BE2C (cell line): Measurements from ENCODE around the gene RANBP1.

Experiments used
- DNase-seq: peaks from one replicate; pipeline ENCODE4 v3.0.0-alpha.2; 2020
- H3K27me3 ChIP-seq: fragments of 250-450 bp; sonication (Bioruptor Pico); 2 replicates; pipeline ENCODE4 v1.5.1; 2020; ENCODE audit warnings: mild to moderate bottlenecking
- H3K36me3 ChIP-seq: fragments of 250-450 bp; sonication (Bioruptor Pico); 2 replicates; pipeline ENCODE4 v1.5.1; 2020; ENCODE audit warnings: mild to moderate bottlenecking
- H3K4me1 ChIP-seq: fragments of 250-450 bp; sonication (Bioruptor Pico); 2 replicates; pipeline ENCODE4 v1.5.1; 2020
- H3K4me3 ChIP-seq: 2 replicates; pipeline ENCODE4 v1.5.1; 2011; ENCODE audit warnings: low read depth, low read length
- H3K9me3 ChIP-seq: fragments of 250-450 bp; sonication (Bioruptor Pico); 2 replicates; pipeline ENCODE4 v1.5.1; 2020
- TF ChIP-seq, protein P1 (sequence below): IDR thresholded peaks from 2 replicates; pipeline ENCODE4 v1.5.1; 2012; ENCODE audit warnings: mild to moderate bottlenecking, low read depth, low read length

RANBP1 gene

DNA sequence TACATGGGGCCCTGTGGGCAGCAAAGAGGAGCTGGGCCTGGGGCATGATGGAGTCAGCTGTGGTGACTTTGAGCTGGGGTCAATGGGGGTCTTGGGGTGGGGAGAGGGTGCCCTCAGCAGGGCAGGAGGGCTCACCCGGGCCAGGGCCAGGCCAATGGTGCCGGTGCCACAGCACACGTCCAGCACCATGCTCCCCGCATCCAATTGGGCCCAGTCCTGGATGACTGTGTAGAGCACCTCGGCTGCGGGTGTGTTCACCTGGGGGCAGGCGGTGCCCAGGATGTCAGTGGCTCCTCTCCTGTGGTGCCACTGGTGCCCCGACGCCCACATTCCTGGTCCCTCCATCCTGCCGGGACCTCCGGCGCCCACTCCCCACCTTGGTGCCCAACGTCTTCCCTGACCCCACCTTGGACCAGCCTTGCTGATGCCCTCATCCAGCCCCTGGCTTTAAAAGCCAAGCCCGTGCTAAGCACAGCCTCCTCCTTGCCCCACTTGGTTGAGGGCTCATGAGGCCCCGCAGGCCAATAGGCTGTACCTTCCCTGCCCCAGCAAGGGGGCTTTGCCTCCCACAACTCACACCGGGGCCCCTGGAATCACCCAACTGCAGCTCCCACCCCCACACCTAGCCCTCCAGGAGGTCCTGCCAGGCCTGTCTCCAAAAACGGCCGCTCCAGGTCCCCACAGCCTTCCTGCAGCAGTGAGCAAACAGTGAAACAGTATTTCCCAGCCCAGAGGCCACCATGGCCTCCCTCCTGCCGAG is 2.2 kb upstream of the RANBP1 start:
- no peaks in the 10 kb centered on the region for H3K27me3 ChIP-seq
- H3K9me3 ChIP-seq = no peaks in the 10 kb centered on the region
- peak; percentile 17 for DNase-seq
- no peak overlapping the region for H3K4me3 ChIP-seq
- TF ChIP-seq, protein P1, sequence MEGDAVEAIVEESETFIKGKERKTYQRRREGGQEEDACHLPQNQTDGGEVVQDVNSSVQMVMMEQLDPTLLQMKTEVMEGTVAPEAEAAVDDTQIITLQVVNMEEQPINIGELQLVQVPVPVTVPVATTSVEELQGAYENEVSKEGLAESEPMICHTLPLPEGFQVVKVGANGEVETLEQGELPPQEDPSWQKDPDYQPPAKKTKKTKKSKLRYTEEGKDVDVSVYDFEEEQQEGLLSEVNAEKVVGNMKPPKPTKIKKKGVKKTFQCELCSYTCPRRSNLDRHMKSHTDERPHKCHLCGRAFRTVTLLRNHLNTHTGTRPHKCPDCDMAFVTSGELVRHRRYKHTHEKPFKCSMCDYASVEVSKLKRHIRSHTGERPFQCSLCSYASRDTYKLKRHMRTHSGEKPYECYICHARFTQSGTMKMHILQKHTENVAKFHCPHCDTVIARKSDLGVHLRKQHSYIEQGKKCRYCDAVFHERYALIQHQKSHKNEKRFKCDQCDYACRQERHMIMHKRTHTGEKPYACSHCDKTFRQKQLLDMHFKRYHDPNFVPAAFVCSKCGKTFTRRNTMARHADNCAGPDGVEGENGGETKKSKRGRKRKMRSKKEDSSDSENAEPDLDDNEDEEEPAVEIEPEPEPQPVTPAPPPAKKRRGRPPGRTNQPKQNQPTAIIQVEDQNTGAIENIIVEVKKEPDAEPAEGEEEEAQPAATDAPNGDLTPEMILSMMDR = no peak
- peaks cover 83% of the 10 kb centered on the region for H3K36me3 ChIP-seq
- no peaks in the 10 kb centered on the region; the same call in 1 of the 2 replicates for H3K4me1 ChIP-seq

DNA sequence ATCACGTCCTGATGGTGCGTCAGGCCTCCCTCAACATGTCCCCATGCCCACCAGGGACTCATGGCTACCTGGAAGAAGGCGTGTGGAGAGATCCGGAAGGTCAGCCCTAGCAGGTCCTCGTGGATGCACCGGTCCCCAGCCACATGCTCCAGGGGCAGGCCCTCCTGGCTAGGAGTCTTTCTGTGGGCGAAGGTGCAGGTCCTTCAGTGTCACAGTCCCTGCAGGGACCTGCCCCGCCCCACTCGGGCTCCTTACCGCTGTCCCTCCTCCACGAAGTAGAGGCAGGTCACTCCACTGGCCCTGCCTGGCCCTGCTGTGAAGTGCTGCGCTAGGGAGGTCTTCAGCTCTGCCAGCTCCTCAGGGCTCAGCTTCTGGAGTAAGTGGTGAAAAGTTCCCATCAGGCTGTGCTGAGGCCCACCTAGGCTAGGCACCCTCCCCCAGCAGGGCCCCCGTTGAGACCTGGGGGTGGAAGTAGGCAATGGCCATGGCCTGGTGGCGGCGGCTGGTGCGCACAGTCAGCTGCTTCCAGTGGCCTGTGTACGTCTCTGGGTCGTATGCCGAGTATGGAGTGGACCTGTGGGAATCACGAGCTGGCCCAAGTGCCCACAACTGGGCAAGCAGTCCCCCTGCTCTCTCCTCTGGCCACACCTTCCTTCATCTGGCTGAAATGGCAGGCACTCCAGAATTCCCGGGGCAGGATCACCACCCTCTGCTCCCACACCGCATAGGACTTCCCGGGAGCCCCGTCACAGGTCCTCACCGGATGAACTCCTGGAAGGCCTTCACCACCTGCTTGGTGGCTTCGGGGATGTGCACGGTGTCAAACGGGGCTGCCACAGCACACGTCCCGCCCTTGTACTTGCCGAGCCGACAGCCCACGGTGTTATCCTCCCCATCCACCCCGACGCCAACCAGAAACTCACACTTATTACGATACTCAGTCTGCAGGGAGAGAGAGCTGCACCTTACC is 1.1 kb upstream of the RANBP1 start:
- Histone ChIP-seq H3K9me3 (no peaks in the 10 kb centered on the region), H3K27me3 (no peaks in the 10 kb centered on the region), H3K4me1 (peaks cover 5% of the 10 kb centered on the region), H3K36me3 (peaks cover 83% of the 10 kb centered on the region), H3K4me3 (no peak overlapping the region)
- peak; percentile 13 for DNase-seq
- TF ChIP-seq, protein P1 = no peak

DNA sequence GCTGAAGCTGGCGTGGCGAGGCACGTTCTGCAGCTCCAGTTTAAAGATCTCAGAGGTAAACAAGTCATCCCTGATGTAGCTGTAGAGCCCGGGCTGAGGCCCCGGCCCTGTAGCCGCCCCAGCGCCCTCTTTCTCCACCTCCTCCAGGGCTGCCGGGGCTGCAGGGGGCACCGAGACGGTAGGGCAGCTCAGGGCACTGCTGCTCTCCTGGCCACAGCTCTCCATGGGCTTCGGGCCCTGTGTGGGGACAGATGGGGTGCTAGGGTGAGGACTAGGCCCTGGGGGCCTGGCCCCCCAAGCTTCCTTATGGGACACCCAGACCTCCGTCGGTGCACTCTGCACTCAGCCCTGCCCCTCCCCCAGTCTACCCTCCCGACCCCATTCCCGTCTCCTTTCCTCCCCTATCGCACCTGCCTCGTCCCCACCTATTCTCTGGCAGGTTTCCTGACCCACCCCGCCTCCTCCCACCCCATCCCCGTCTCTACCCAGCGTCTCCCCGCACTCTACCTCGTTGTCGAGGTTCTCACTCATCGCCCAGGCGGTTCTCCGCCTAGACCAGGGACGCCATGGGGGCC is 559 bp downstream of the RANBP1 start:
- H3K4me1 ChIP-seq = peaks cover 5% of the 10 kb centered on the region
- peaks cover 84% of the 10 kb centered on the region for H3K36me3 ChIP-seq
- H3K4me3 ChIP-seq = peak overlapping the region; percentile 95

DNA sequence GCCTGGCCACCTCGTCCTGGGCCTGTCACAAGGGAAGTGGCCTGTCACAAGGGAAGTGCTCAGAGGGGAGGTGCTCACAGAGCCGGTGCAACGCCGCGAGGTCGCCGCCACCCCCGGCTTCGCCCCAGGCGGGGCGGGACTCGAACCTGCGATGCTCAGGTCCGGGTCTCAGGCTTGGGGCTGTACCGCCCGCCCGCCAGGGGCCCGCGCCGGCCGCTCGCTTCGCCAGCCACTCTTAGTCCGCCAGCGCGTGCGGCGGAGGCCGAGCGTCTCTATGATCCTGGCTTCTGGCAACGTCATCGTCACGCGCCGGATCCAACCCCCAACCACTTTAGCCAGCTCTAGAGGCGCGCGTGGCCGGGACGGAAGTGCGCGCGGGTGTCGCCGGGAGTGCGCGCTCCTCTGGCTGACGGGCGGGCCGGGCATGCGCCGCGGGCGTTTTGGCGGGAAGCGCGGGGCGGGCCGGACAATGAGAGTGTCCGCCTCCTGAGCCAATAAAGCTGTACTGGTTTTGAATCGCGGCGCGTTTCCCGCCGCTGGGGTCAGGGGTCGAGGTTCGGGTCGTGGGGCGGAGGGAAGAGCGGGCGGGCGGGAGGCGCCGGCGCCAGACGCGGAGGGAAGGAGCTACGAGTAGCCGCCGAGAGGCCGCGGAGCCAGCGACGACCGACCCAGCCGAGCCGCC is 1.2 kb downstream of the RANBP1 start, which contains the start of gene TRMT2A:
TSS of gene TRMT2A (minus strand) at position 276 of the 682 bp plus-strand sequence. CDS start 320 bp downstream, outside the sequence.
- peaks cover 84% of the 10 kb centered on the region for H3K36me3 ChIP-seq
- H3K4me1 ChIP-seq = peaks cover 5% of the 10 kb centered on the region
- DNase-seq = peak; percentile 98
- H3K4me3 ChIP-seq = peak within 1 kb of the TSS; percentile 95
- TF ChIP-seq, protein P1 = peak; percentile 28; the same call in 1 of the 2 replicates
- H3K27me3 ChIP-seq = no peaks in the 10 kb centered on the region
- no peaks in the 10 kb centered on the region for H3K9me3 ChIP-seq

More for the DNA sequence above, 559 bp downstream of the RANBP1 start:
- TF ChIP-seq, protein P1 = no peak
- Histone ChIP-seq H3K27me3 (no peaks in the 10 kb centered on the region), H3K9me3 (no peaks in the 10 kb centered on the region)
- no peak for DNase-seq

DNA sequence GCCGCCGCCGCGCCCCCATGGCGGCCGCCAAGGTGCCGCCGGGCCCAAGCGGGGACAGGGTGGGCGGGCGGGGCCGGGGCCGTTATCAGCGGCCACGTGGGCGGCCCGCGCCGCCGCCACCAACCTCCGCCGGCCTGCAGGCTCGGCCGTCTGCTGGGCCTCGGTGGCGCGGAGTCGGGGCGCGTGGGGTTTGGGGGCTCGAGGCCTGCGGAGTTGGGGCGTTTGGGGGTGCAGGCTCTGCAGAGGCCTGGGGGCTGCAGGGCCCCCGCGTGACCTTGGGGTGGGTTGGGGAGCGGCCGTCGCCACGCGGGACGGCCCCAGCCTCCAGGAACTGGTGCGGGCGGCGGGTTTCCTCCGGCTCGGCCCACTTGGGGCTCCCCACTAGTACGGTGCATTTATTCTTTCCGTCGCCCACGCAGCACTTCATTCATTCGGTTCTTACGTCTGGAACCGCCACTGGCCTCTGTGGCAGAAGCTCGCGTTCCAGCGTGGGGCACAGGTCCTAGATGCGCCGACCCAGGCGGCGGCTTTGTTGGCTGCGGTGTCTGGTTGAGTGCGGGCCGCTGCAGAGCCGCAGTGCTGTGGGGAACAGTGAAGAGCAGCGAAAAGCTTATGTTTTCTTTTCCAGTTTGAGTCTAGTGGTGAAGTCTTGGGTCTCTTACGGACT is 1.9 kb downstream of the RANBP1 start:
- peak; percentile 22 for DNase-seq
- TF ChIP-seq, protein P1 = no peak
- no peaks in the 10 kb centered on the region for H3K27me3 ChIP-seq
- no peaks in the 10 kb centered on the region for H3K9me3 ChIP-seq
- H3K4me1 ChIP-seq = peaks cover 5% of the 10 kb centered on the region
- peak overlapping the region; percentile 95 for H3K4me3 ChIP-seq
- peaks cover 81% of the 10 kb centered on the region for H3K36me3 ChIP-seq
